ENCODE measurements around the gene DNAH17.

DNAH17 gene

GRCh38 chr17:78379131-78379491 is 198.1 kb downstream of the DNAH17 start:
- DNase-seq: no peak

GRCh38 chr17:78378225-78379130 is 198.7 kb downstream of the DNAH17 start, which contains the start of gene PGS1:
Gene PGS1, plus strand, starts transcription at chr17:78378649. Its CDS starts 17 bp downstream, at chr17:78378666.
- no peak for DNase-seq

DNA sequence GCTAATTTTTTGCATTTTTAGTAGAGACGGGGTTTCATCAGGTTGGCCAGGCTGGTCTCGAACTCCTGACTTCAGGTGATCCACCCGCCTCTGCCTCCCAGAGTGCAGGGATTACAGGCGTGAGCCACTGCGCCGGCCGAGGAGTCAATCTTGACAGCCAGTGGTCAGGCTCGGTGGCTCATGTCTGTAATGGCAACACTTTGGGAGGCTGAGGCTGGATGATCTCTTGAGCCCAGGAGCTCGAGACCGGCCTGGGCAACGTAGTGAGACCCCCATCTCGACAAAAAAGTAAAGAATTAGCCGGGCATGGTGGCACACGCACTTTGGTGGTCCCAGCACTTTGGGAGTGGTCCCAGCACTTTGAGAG is 199.4 kb downstream of the DNAH17 start:
- DNase-seq: no peak

GRCh38 chr17:78376161-78376560 is 201.0 kb downstream of the DNAH17 start:
- no peak for DNase-seq

DNA sequence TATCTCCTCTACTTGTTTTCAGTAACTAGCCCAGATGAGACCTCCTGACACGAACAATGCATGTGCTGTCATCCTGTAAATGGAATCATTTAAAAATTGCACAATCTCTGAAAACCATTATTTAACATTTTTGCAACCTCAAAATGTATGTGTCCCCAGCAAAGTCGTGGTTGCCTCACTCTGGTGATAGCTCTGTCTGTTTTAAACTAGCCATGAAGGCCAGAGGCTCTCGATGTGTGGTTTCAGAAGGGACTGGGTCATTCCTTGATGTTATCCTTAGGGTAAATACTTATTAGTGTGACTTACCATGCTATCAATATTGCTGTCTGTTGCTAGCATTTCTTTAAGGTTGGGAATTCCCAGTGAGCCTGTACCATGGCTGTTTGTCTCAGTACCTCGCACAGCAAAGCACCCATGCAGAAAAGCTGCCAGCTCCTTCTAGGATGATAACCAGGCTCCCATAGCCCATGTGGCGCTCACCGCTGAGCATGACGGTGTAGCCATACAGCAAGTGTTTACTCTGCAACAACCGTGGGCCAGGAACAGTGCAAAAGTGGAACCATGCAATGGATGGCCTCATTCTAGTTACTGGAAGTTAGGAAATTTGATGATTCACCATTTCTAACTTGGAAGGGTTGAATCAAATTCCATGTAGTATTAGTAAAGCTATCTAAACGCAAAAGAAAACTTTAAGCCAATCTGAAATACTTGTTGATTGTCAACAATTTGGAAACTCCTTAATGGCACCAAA is 201.6 kb downstream of the DNAH17 start:
- DNase-seq: no peak

GRCh38 chr17:78374631-78375274 is 202.4 kb downstream of the DNAH17 start:
- no peak for DNase-seq

- DNase-seq: no peak
Observed at GRCh38 chr17:78374189-78374588, 203.0 kb downstream of the DNAH17 start.
